IPS-18c (cell line): ENCODE results near the gene CDHR1.

ENCODE experiments used
- H3K4me3 ChIP-seq: 2 replicates; pipeline ENCODE4 v1.7.0; 2013; ENCODE audit warnings: low read depth, mild to moderate bottlenecking, low read length, moderate library complexity; ENCODE audit not compliant: insufficient read depth
- H3K9me3 ChIP-seq: one replicate; pipeline ENCODE4 v1.6.1; 2013; ENCODE audit warnings: mild to moderate bottlenecking, low read length, moderate library complexity; ENCODE audit not compliant: control insufficient read depth, insufficient read depth

The CDHR1 gene

GRCh38 chr10:84193327-84193726 lies 1.0 kb upstream of the CDHR1 start:
- Histone ChIP-seq H3K9me3 (peaks cover 5% of the 10 kb centered on the region), H3K4me3 (no peak overlapping the region)

GRCh38 chr10:84193846-84194423 lies 402 bp upstream of the CDHR1 start:
- Histone ChIP-seq H3K9me3 (peaks cover 4% of the 10 kb centered on the region), H3K4me3 (peak overlapping the region; percentile 63)

- peaks cover 2% of the 10 kb centered on the region for H3K9me3 ChIP-seq
- H3K4me3 ChIP-seq, result peak overlapping the region; percentile 63
Measured at GRCh38 chr10:84195044-84195830, 900 bp downstream of the CDHR1 start.

- peaks cover 2% of the 10 kb centered on the region for H3K9me3 ChIP-seq
- H3K4me3 ChIP-seq, result no peak overlapping the region
Measured at GRCh38 chr10:84196083-84196482, 1.7 kb downstream of the CDHR1 start.

GRCh38 chr10:84196941-84197340 lies 2.6 kb downstream of the CDHR1 start:
- no peak overlapping the region for H3K4me3 ChIP-seq
- peaks cover 2% of the 10 kb centered on the region for H3K9me3 ChIP-seq

GRCh38 chr10:84197643-84198042 lies 3.3 kb downstream of the CDHR1 start:
- H3K9me3 ChIP-seq, result peaks cover 2% of the 10 kb centered on the region
- no peak overlapping the region for H3K4me3 ChIP-seq

GRCh38 chr10:84198206-84198915 lies 4.0 kb downstream of the CDHR1 start:
- Histone ChIP-seq H3K9me3 (peaks cover 2% of the 10 kb centered on the region), H3K4me3 (no peak overlapping the region)

- H3K9me3 ChIP-seq, result no peaks in the 10 kb centered on the region
- no peak overlapping the region for H3K4me3 ChIP-seq
Measured at GRCh38 chr10:84200537-84201243, 6.4 kb downstream of the CDHR1 start.

GRCh38 chr10:84201244-84201606 lies 6.9 kb downstream of the CDHR1 start:
- Histone ChIP-seq H3K9me3 (no peaks in the 10 kb centered on the region), H3K4me3 (no peak overlapping the region)

GRCh38 chr10:84201682-84202081 lies 7.3 kb downstream of the CDHR1 start:
- Histone ChIP-seq H3K4me3 (no peak overlapping the region), H3K9me3 (no peaks in the 10 kb centered on the region)

- no peak overlapping the region for H3K4me3 ChIP-seq
Measured at GRCh38 chr10:84202349-84202748, 8.0 kb downstream of the CDHR1 start.

GRCh38 chr10:84204122-84204521 lies 9.8 kb downstream of the CDHR1 start:
- H3K9me3 ChIP-seq, result no peaks in the 10 kb centered on the region

More at GRCh38 chr10:84202349-84202748, 8.0 kb downstream of the CDHR1 start:
- H3K9me3 ChIP-seq, result no peaks in the 10 kb centered on the region

GRCh38 chr10:84204610-84205009 lies 10.3 kb downstream of the CDHR1 start:
- Histone ChIP-seq H3K4me3 (no peak overlapping the region), H3K9me3 (no peaks in the 10 kb centered on the region)

More at GRCh38 chr10:84204122-84204521, 9.8 kb downstream of the CDHR1 start:
- no peak overlapping the region for H3K4me3 ChIP-seq

GRCh38 chr10:84205049-84205852 lies 10.9 kb downstream of the CDHR1 start:
- no peaks in the 10 kb centered on the region for H3K9me3 ChIP-seq
- H3K4me3 ChIP-seq, result no peak overlapping the region

GRCh38 chr10:84205853-84206525 lies 11.7 kb downstream of the CDHR1 start:
- no peaks in the 10 kb centered on the region for H3K9me3 ChIP-seq
- no peak overlapping the region for H3K4me3 ChIP-seq

GRCh38 chr10:84208023-84208422 lies 13.7 kb downstream of the CDHR1 start:
- H3K4me3 ChIP-seq, result no peak overlapping the region
- no peaks in the 10 kb centered on the region for H3K9me3 ChIP-seq
